SK-N-SH (cell line): Measurements from ENCODE around the gene RIC8B. TPM values are rescaled to one million over a fixed set of nuclear protein-coding genes. Genes with fewer than 3 reads are reported as not detected.

ENCODE experiments used
- CTCF ChIA-PET: fragments of 300-600, 350-600 bp; formaldehyde crosslinking; extraction: SDS; loops from one replicate; lab custom pipeline; 2021; lab: Yijun Ruan, JAX
- POLR2A ChIA-PET: fragments of 350-600 bp; sonication (Branson Sonifier 250); formaldehyde crosslinking; extraction: SDS; loops from one replicate; lab custom pipeline; 2020; ENCODE audit warnings: antibody characterized with exemption, inconsistent platforms; lab: Yijun Ruan, JAX
- DNase-seq: peaks from one replicate; pipeline ENCODE4 v3.0.0; 2012
- H2AFZ ChIP-seq: fragments of 200-600 bp; sonication (generic); 2 replicates; pipeline ENCODE4 v1.8.1; 2016; ENCODE audit warnings: antibody characterized with exemption, mild to moderate bottlenecking, low read depth
- H3F3A ChIP-seq: fragments of 200-600 bp; sonication (generic); replicated peaks from 2 replicates; pipeline ENCODE3; 2016; ENCODE audit warnings: antibody characterized with exemption, mild to moderate bottlenecking; ENCODE audit not compliant: insufficient read depth
- H3K27ac ChIP-seq, 2 experiments: fragments of 200-500 bp in 1 of 2; fragments of 200-600 bp in 1 of 2; sonication (Bioruptor generic) in 1 of 2; sonication (generic), shearing (Covaris generic) in 1 of 2; 2 replicates each; pipeline versions ENCODE4 v1.5.1 to v1.6.1; 2014 to 2016; ENCODE audit warnings: low read depth in 2 of 2, inconsistent platforms in 1 of 2, low read length in 1 of 2, mild to moderate bottlenecking in 1 of 2, mixed read lengths in 1 of 2
- H3K27me3 ChIP-seq: fragments of 200-600 bp; sonication (generic), shearing (Covaris generic); 2 replicates; pipeline ENCODE4 v1.6.1; 2016; ENCODE audit warnings: mixed run types; ENCODE audit not compliant: insufficient read depth
- H3K36me3 ChIP-seq, 2 experiments: fragments of 200-500 bp in 1 of 2; fragments of 200-600 bp in 1 of 2; sonication (Bioruptor generic) in 1 of 2; sonication (generic) in 1 of 2; replicated peaks in 1 of 2; 2 replicates each; pipeline versions ENCODE3 to v1.5.1; 2014 to 2016; ENCODE audit warnings: low read length in 1 of 2, mild to moderate bottlenecking in 1 of 2; ENCODE audit not compliant: insufficient read depth in 2 of 2, control insufficient read depth in 1 of 2
- H3K4me1 ChIP-seq, 2 experiments: fragments of 200-500 bp in 1 of 2; fragments of 200-600 bp in 1 of 2; sonication (Bioruptor generic) in 1 of 2; sonication (generic), shearing (Covaris generic) in 1 of 2; 2 replicates each; pipeline versions ENCODE4 v1.5.1 to v1.6.1; 2014 to 2016; ENCODE audit warnings: low read depth in 1 of 2, low read length in 1 of 2, mixed run types in 1 of 2; ENCODE audit not compliant: insufficient read depth in 2 of 2, control insufficient read depth in 1 of 2
- H3K4me2 ChIP-seq: fragments of 200-600 bp; sonication (generic), shearing (Covaris generic); 2 replicates; pipeline ENCODE4 v1.6.1; 2017; ENCODE audit warnings: mixed run types
- H3K4me3 ChIP-seq, 2 experiments: fragments of 200-500 bp in 1 of 2; fragments of 200-600 bp in 1 of 2; sonication (Bioruptor generic) in 1 of 2; sonication (generic), shearing (Covaris generic) in 1 of 2; 2 replicates each; pipeline versions ENCODE4 v1.5.1 to v1.8.1; 2014 to 2016; ENCODE audit warnings: low read depth in 2 of 2, inconsistent platforms in 1 of 2, low read length in 1 of 2, mild to moderate bottlenecking in 1 of 2, mixed read lengths in 1 of 2, moderate library complexity in 1 of 2
- H3K79me2 ChIP-seq: fragments of 200-600 bp; sonication (generic); 2 replicates; pipeline ENCODE4 v1.8.1; 2017; ENCODE audit warnings: mild to moderate bottlenecking; ENCODE audit not compliant: insufficient read depth
- H3K9ac ChIP-seq: fragments of 200-600 bp; sonication (generic); 2 replicates; pipeline ENCODE4 v1.6.1; 2017; ENCODE audit warnings: mixed run types
- H3K9me2 ChIP-seq: fragments of 200-600 bp; sonication (generic); 2 replicates; pipeline ENCODE4 v1.6.1; 2017; ENCODE audit warnings: mixed run types
- H3K9me3 ChIP-seq: fragments of 200-600 bp; sonication (generic); 2 replicates; pipeline ENCODE4 v1.6.1; 2017; ENCODE audit warnings: mixed run types, mild to moderate bottlenecking, moderate library complexity
- H4K20me1 ChIP-seq: fragments of 200-600 bp; sonication (generic); 2 replicates; pipeline ENCODE4 v1.6.1; 2017; ENCODE audit warnings: mild to moderate bottlenecking, mixed run types; ENCODE audit not compliant: insufficient read depth
- CTCF ChIP-seq: fragments of 200-600 bp; sonication (generic); IDR thresholded peaks from 2 replicates; pipeline ENCODE4 v1.6.1; 2017; ENCODE audit warnings: antibody characterized with exemption, mild to moderate bottlenecking, moderate library complexity
- GABPA ChIP-seq: IDR thresholded peaks from 2 replicates; pipeline ENCODE4 v1.4.0; 2012; ENCODE audit warnings: low read depth, mild to moderate bottlenecking
- IRF3 ChIP-seq: fragments of 150-350 bp; IDR thresholded peaks from 2 replicates; pipeline ENCODE4 v1.6.1; 2016; ENCODE audit warnings: mild to moderate bottlenecking, low read depth, low read length
- NRF1 ChIP-seq: IDR thresholded peaks from 2 replicates; pipeline ENCODE4 v1.6.1; 2012; ENCODE audit warnings: low read depth, mild to moderate bottlenecking, low read length
- RAD21 ChIP-seq: IDR thresholded peaks from 2 replicates; pipeline ENCODE4 v1.6.1; 2012; ENCODE audit warnings: mild to moderate bottlenecking, low read length
- REST ChIP-seq: IDR thresholded peaks from 2 replicates; pipeline ENCODE4 v1.6.1; 2012; ENCODE audit warnings: mild to moderate bottlenecking, low read depth, low read length, moderate library complexity
- TEAD4 ChIP-seq: IDR thresholded peaks from 2 replicates; pipeline ENCODE4 v1.4.0; 2012; ENCODE audit warnings: mild to moderate bottlenecking, borderline replicate concordance; ENCODE audit not compliant: insufficient read depth
- USF1 ChIP-seq: IDR thresholded peaks from 2 replicates; pipeline ENCODE4 v1.4.0; 2012; ENCODE audit warnings: low read depth, borderline replicate concordance
- YY1 ChIP-seq: IDR thresholded peaks from 2 replicates; pipeline ENCODE4 v1.4.0; 2012; ENCODE audit warnings: low read depth, mild to moderate bottlenecking
- WGBS: methylation state at CpG from one replicate; pipeline ENCODE4 v1.1.6; 2017; ENCODE audit warnings: low lambda C conversion rate; 5-methylcytosine and 5-hydroxymethylcytosine counted together
- polyA plus RNA-seq, 3 experiments: library from polyadenylated mRNA; depleted of rRNA; stranded (reverse); fragments of >200 nt; gene quantifications; 2 replicates each; pipeline ENCODE4 v1.2.3, GENCODE V29; 2012

RIC8B gene
- polyA plus RNA-seq, 1 of the 3 experiments (the other 2 are of a cell fraction): 6.2 TPM

- no peak overlapping the region for H3K27ac ChIP-seq
- peak; percentile 31 for DNase-seq
- no peaks in the 10 kb centered on the region for H3K4me1 ChIP-seq
- H3K9me2 ChIP-seq: no peaks in the 10 kb centered on the region
- no peaks in the 10 kb centered on the region for H3K36me3 ChIP-seq
- H3K27me3 ChIP-seq: no peaks in the 10 kb centered on the region
- TF ChIP-seq NRF1 (no peak), RAD21 (peak; percentile 54), REST (no peak), GABPA (no peak), TEAD4 (no peak), CTCF (peak; percentile 34)
- H3K4me2 ChIP-seq: no peak overlapping the region
- 74% methylated on average over 6 of the region's 6 CpGs for WGBS
- no peak overlapping the region for H3K9ac ChIP-seq
- POLR2A ChIA-PET: no interaction called here
- H3K79me2 ChIP-seq: no peaks in the 10 kb centered on the region
- H2AFZ ChIP-seq: no peak overlapping the region
- CTCF ChIA-PET: interaction anchor here (0.6 to 1.5 kb wide), 3 partner anchors 23 to 671 kb away, joined by 3 to 4 read pairs (median 4); no protein-coding TSS in a partner anchor
- H3K4me3 ChIP-seq: no peak overlapping the region
- H4K20me1 ChIP-seq: no peaks in the 10 kb centered on the region
- no peaks in the 10 kb centered on the region for H3K9me3 ChIP-seq
- no peaks in the 10 kb centered on the region for H3F3A ChIP-seq
Observed at GRCh38 chr12:106897082-106897481, 122.6 kb downstream of the RIC8B start.

GRCh38 chr12:106897981-106898901 lies 123.8 kb downstream of the RIC8B start:
- POLR2A ChIA-PET: interaction anchor here (0.6 kb wide), 1 partner anchor 318 kb away, joined by 4 read pairs; no protein-coding TSS in a partner anchor

More at GRCh38 chr12:106897981-106898901, 123.8 kb downstream of the RIC8B start:
- Histone ChIP-seq H4K20me1 (no peaks in the 10 kb centered on the region), H3K79me2 (no peaks in the 10 kb centered on the region), H3K27me3 (no peaks in the 10 kb centered on the region), H2AFZ (0 out of 2 replicates have a peak overlapping the region, but pooled peaks have one; percentile 11), H3K4me2 (no peak overlapping the region), H3K27ac (no peak overlapping the region)
- DNase-seq: no peak
- 72% methylated on average over 13 of the region's 13 CpGs for WGBS
- TF ChIP-seq USF1: no peak
- no peak for TF ChIP-seq YY1
- no peak for TF ChIP-seq IRF3
- TF ChIP-seq, all 33 proteins: peak for 0
- Histone ChIP-seq H3K4me3 (no peak overlapping the region), H3K9me3 (no peaks in the 10 kb centered on the region), H3K9me2 (no peaks in the 10 kb centered on the region), H3K9ac (no peak overlapping the region), H3K36me3 (no peaks in the 10 kb centered on the region), H3F3A (no peaks in the 10 kb centered on the region), H3K4me1 (no peaks in the 10 kb centered on the region; a peak in 1 of 4 replicates)
- CTCF ChIA-PET: no interaction called here
